Measurements from ENCODE around the gene MAML3.
A peak's percentile ranks its signal among the peaks of the same experiment; 100 is the strongest.

Gene MAML3

DNA sequence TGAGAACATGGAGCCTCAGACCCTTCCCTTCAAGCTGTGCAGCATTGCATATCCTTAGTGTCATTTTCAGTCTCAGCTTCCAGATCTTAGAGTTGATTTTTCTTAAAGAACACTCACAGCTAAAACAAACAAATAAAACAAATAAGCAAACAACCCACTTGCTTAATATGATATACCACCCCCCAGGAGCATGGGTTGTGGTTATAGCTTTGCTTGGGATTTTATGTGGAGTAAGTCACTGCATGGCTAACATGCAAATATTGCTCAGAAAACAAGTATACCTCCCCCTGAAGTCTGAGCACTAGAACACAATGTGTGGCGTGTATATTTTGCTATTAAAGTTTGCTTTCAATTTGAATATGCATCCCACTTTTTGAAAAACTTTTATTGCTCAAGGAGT lies 409.8 kb downstream of the MAML3 start:
- no peak for FAIRE-seq
- no peak for TF ChIP-seq POLR2A (IDR thresholded peaks at IDR 0.05; ENCODE audit: low read depth, low read length)
- no peak for DNase-seq (ENCODE audit: insufficient read length, low spot score)

DNA sequence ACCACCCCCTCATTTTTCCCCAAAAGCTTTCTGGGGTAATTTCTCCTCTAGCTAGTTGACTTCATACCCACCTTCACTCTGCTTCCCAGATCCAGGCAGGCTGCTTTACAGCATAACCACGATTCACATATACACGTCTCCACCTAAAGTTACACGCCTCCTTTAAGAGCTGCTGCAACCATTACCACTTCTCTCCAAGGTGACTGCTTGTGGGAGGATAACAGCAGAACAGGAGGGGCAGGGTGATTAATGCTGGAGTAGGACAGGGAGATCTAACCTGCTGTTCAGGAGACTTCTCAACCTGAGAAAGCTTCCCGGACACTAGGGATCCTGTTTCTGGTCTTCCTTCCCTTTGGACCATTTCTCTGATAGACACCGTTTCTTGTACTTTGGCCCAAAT lies 411.0 kb downstream of the MAML3 start:
- DNase-seq (ENCODE audit: insufficient read length, low spot score) (no peak), FAIRE-seq (no peak)
- no peak for TF ChIP-seq POLR2A (IDR thresholded peaks at IDR 0.05; ENCODE audit: low read depth, low read length)

DNA sequence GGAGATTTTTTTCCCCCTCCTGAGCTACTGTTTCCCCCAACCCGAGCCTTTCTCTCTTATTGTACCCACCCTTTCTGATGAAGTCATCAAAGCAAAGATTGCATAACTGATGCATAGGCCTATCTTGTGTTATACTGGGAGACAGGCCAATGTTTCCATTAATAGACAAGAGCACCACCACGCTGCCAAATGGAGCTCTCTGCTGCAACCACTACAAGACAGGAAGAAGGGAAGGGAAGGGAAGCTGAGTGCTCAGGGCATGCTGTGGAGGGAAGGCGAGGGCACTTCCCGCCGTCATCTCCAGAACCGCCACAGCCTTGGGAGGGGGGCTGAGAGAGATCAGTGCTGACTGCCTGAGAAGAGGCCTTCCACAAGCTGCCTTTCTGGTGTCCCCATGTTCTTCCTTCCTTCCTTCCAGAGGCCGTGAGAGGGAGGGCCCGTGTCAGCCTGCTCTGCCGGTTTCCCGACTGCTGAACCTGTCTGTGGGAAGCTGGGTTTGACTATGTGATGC lies 413.4 kb downstream of the MAML3 start:
- TF ChIP-seq POLR2A (IDR thresholded peaks at IDR 0.05; ENCODE audit: low read depth, low read length) = no peak
- no peak for FAIRE-seq
- no peak for DNase-seq (ENCODE audit: insufficient read length, low spot score)

DNA sequence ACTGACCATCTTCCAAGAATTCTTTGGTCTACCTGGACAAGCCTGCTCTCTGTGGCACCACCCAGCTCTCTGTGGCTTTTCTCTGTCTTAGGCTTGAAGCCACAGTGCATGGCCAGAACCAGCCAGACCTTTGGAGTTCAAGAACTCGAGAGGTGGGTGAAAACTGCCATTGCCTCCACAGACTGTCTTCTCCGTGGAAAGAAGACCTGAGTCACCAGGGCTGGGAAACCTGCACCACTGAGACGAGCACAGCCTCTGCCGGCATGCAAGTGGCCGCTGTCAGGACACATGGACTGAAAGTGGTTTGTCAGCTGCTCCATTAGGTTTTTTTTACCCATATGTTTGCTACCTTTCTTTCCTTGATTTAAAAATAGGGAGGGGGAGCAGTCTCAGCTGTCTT lies 413.9 kb downstream of the MAML3 start:
- FAIRE-seq (no peak), DNase-seq (ENCODE audit: insufficient read length, low spot score) (no peak)
- TF ChIP-seq POLR2A (IDR thresholded peaks at IDR 0.05; ENCODE audit: low read depth, low read length) = no peak

DNA sequence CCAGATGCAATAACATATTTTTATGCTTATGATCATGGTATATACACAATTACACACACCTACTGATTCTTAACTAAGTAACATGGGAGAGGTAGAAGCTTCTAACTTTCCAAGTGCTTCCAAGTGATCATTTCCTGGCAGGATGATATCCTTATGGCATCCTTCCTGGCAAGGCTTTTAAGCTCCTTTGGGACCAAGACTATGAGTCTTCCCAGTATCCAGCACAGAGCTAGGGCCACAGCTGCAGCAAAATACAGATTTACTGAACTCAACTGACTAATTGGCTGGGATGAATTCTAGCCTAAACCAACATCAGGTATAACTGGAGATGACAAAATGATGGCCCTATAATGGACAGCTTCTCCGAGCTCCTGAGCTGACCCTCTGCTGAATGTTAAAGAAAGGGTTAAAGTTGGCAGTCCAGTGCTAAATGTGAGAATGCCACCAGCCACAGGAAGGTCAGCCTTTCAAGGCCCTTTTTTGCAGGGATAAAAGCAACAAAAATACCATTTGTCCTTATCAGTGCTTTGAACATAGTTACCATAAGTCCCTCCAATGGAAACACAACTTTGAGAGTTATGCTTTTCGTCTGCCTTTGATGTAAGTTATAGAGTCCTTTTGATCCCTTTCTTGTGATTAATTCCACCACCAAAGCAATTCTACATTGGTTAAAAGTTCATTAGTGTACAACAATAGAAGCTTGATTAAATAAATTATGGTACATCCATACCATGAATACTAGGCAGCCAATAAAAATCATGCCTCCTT lies 415.0 kb downstream of the MAML3 start:
- no peak for DNase-seq (ENCODE audit: insufficient read length, low spot score)
- FAIRE-seq = no peak
- TF ChIP-seq POLR2A (IDR thresholded peaks at IDR 0.05; ENCODE audit: low read depth, low read length) = no peak

DNA sequence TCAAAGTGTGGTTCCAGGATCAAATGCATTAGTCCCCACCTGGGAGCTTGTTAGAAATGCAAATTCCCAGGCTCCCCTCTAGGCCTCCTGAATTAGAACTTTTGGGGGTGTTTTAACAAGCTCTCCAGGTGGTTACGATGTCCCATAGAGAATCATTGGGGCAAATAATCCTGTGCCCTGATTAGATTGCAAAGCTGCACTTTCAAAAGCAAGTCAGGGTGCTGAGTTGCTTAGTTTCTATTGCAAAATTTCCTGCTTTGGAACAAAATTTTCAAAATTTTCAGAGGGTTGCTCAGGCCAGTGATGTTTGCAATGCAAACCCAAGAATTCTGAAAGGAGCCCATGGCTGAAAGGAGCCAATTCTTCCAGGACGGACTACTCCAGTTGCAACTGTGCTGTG lies 417.3 kb downstream of the MAML3 start:
- no peak for FAIRE-seq
- no peak for DNase-seq (ENCODE audit: insufficient read length, low spot score)
- TF ChIP-seq POLR2A (IDR thresholded peaks at IDR 0.05; ENCODE audit: low read depth, low read length) = no peak

DNA sequence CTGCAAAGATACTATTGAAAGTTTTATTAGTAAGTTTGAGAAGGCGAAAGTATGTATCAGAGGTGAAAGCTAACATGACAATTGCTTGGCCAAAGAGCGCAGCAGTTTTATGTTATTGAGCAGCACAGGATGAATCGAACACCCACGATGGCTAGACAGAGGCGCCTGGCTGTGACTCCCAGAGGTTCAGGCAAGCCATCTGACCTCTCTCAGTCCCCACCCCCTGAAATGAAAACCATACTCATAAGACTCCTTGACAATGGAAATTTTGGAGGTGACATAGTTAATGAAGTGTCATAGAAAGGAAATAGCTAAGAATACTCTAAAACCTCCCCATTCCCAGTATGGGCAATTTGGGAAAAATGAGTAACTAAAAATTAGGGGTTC lies 417.7 kb downstream of the MAML3 start:
- DNase-seq (ENCODE audit: insufficient read length, low spot score) = no peak
- no peak for TF ChIP-seq POLR2A (IDR thresholded peaks at IDR 0.05; ENCODE audit: low read depth, low read length)
- no peak for FAIRE-seq

DNA sequence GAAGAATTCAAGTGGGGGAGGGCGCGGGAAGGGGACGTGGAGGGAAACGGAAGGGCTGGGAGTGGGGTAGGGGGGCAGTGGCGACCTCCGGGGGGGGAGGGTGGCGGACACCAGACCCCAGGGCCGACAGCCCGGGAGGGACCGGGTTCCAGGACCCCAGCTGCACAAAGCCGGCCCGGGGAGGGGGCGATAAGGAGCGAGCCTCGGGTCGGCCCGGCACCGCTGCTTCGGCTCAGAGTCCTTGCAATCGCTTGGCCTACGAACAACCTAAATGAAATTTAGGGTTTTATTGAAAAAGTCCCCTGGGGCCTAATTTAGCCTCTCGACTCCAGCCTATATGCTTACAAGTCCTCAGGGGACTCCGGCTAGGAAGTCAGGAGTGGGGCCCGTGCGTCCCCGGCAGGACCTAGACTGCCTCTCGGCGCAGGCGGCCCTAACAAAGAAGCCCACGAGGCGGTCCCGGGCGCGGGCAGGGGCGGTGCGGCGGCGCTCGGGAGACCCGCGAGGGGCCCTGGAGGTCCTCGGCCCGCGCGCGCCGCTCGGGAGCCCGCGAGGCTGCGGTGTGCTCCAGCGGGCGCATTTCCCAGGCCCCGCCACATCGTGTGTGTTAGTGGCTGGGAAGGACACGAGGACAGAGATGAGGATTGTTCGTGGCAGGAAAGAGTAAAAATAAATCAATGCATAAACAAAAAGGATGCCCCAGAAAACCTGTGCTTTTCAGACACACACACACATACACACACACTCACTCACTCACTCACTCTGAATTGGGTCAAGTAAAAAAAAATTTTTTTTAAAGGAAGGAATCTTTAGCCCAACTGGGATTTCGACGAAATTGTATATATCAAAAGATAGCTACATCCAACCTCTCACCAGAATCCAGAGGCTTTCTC lies 418.4 kb downstream of the MAML3 start:
- DNase-seq (ENCODE audit: insufficient read length, low spot score) (no peak), FAIRE-seq (no peak)
- TF ChIP-seq POLR2A (IDR thresholded peaks at IDR 0.05; ENCODE audit: low read depth, low read length) = no peak

DNA sequence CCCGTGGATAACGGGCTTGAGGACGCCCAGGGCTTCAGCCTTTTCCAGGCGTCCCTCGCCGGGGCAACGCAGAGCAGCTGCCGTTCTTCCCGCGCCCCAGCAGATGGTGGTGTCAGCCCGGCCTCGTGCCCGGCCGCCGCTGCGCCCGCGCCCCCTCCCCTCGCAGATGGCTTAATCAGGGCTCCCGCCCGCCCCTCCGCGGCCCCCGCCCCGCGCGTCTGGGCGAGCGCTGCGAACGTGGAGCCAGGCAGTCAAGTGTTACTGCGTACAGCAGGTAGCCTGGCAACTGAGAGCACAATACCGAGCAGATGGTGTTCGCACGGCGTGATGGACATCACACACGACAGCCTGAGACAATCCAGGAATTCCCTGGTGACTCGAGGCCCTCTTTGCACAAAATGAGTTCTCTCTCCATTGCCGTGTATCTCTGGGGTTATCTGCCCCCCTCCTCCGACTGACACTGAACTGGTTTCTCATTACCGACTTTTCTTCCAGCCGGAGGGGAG lies 419.1 kb downstream of the MAML3 start:
- FAIRE-seq = no peak
- TF ChIP-seq POLR2A (IDR thresholded peaks at IDR 0.05; ENCODE audit: low read depth, low read length) = no peak

DNA sequence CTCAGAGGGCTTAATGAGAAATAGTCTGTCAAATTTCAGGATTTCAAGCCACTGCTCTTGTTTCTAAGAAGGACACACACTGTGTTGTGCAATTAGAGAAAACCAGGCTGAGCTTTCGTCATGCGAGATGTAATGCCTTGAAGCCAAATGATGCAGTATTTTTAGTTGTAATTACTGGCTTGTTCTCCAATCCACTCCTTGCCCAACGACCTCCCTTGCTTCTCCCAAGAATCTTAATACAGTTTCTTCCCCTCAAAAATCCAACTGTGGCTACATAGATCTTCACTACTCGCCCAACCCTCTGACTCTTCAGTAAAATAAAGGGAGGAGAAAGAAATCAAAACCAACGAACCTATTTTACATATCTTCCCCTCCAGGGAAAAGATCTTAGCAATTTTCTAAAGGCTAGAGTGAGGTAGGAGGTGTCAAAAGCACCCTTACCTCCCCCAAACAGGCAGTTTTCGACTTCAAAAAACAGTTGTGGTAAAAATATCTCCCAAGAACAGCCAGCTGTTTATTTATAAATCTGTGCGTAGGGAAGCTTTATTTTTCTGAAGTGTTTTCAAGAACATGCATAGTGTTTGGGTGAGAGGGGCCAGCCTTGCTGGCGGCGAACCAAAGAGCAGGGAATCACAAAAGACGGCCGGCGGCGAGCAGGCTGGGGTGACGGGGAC lies 419.6 kb downstream of the MAML3 start:
- TF ChIP-seq POLR2A (IDR thresholded peaks at IDR 0.05; ENCODE audit: low read depth, low read length) = no peak
- no peak for FAIRE-seq
- DNase-seq (ENCODE audit: insufficient read length, low spot score) = no peak

More for the DNA sequence above, 419.1 kb downstream of the MAML3 start:
- peak; percentile 53 for DNase-seq (ENCODE audit: insufficient read length, low spot score)

DNA sequence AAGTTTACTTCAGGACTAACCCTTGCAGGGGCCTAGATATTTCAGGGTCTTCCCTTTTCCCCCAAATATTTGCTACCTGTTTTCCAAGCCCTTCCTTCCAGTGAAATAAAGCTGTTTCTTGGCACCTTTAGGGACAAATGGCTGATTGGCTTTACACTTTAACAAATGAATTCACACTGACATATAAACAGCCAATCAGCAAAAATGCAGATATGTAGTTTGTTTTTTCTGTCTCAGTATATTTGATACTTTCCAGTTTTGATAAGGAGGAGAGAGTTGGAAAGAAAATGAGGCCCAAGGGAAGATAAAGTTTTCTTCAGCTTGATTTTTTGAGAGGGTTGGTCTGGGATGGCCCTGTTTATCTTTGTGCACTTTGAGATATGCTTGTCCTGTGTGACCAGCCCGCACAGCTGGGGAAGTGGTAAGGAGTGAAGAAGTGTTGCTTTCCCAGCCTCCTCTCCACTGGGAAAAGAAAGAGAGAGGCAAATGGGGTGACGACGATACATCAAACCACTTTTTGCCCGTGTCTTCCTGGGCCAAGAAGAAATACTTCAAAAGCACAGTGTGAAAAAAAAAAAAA lies 420.9 kb downstream of the MAML3 start:
- no peak for DNase-seq (ENCODE audit: insufficient read length, low spot score)
- no peak for TF ChIP-seq POLR2A (IDR thresholded peaks at IDR 0.05; ENCODE audit: low read depth, low read length)
- FAIRE-seq = no peak

DNA sequence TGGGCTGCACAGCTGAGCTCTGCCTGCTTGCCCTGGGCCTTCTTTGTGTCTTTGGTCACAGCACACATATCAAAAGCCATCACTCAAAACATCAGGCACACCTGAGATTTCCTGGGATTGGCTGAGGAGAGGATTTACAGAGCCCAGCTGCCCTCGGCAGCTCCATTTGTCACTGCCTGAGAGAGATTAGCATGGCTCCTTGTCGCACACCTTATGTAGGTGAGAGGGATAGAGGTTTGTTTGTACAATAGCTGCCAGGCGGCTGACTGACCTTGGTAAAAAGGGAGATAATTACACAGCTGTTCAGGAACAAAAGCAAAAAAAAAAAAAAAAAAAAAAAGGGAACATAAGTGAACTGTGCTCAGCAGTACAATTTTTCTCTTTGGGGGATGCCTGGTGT lies 425.1 kb downstream of the MAML3 start:
- FAIRE-seq = no peak
- TF ChIP-seq POLR2A (IDR thresholded peaks at IDR 0.05; ENCODE audit: low read depth, low read length) = no peak
- no peak for DNase-seq (ENCODE audit: insufficient read length, low spot score)

DNA sequence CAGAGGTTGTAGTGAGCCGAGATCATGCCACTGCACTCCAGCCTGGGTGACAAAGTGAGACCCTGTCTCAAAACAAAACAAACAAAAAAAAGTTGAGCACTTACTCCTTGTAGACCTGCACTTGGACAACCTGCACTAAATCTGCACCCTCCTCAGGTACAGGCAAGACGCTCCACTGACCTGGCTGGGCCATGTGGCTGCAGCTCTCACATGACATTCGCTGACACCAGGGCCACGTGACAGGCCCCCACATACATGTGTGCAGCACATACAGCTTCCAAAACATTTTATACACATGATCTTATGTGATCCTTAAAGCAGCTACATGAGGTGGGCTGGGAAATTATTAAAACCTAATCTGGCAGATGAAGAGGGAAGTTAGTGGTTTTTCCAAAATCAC lies 425.8 kb downstream of the MAML3 start:
- no peak for FAIRE-seq
- DNase-seq (ENCODE audit: insufficient read length, low spot score) = no peak
- TF ChIP-seq POLR2A (IDR thresholded peaks at IDR 0.05; ENCODE audit: low read depth, low read length) = no peak
